ENCODE data around the gene AK5. TPM values are rescaled to one million over a fixed set of nuclear protein-coding genes. Genes with fewer than 3 reads are reported as not detected.
"Not testable (repeated sequence)": the region's sequence is repeated elsewhere in the genome, so short reads cannot be mapped to it uniquely, and the experiment has no call there.

Gene AK5
- total RNA-seq, 2 donors from 2014 or later: 2.2 to 2.8 TPM

DNA sequence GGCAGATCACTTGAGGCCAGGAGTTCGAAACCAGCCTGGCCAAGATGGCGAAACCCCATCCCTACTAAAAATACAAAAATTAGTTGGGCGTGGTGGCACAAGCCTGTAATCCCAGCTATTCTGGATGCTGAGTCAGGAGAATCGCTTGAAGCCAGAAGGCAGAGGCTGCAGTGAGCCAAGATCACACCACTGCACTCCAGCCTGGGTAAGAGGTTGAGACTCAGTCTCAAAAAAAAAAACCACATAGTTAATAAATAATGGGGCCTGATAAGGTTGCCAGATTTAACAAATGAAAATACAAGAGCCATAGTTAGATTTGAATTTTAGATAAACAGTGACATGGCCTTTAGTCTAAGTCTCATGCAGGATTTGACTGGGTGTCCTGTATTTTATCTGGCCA, 225.0 kb downstream of the AK5 start:
- H3K9me3 ChIP-seq: no peaks in the 10 kb centered on the region
- no peaks in the 10 kb centered on the region for H3K36me3 ChIP-seq
- no peak overlapping the region for H3K4me3 ChIP-seq
- no peak for TF ChIP-seq CTCF (IDR thresholded peaks at IDR 0.05)
- no peak overlapping the region for H3K27ac ChIP-seq
- no peaks in the 10 kb centered on the region for H3K4me1 ChIP-seq
- H3K27me3 ChIP-seq: no peaks in the 10 kb centered on the region
- DNase-seq (ENCODE audit: low spot score): no peak

GRCh38 chr1:77509051-77509492, 227.3 kb downstream of the AK5 start:
- Histone ChIP-seq H3K27me3 (no peaks in the 10 kb centered on the region), H3K4me1 (no peaks in the 10 kb centered on the region), H3K4me3 (no peak overlapping the region), H3K9me3 (no peaks in the 10 kb centered on the region), H3K27ac (no peak overlapping the region), H3K36me3 (no peaks in the 10 kb centered on the region)
- TF ChIP-seq CTCF (IDR thresholded peaks at IDR 0.05): no peak
- no peak for DNase-seq (ENCODE audit: low spot score)

DNA sequence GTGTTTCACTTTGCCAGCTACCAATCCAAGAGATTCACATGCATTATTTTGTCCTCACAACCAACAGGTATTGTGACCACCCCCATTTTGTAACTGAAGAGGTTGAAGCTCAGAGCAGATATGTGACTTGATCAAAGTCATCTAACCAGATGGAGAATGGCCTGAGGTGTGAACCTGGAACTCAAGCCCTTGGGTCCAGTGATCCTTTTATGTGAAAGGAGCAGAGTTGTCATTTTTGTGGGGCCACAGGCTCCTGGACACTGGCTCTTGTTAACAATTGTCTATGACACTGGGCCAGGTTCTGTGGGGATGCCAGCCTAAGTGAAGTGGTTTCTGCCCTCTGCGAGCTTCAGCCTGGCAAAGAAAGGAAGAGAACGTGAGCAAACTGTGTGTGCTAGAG, 228.1 kb downstream of the AK5 start:
- Histone ChIP-seq H3K27ac (no peak overlapping the region), H3K9me3 (no peaks in the 10 kb centered on the region), H3K4me3 (no peak overlapping the region), H3K4me1 (peaks cover 0 to 6% of the 10 kb centered on the region in 2 donors), H3K27me3 (no peaks in the 10 kb centered on the region), H3K36me3 (no peaks in the 10 kb centered on the region)
- DNase-seq (ENCODE audit: low spot score): no peak
- TF ChIP-seq CTCF (IDR thresholded peaks at IDR 0.05): no peak

DNA sequence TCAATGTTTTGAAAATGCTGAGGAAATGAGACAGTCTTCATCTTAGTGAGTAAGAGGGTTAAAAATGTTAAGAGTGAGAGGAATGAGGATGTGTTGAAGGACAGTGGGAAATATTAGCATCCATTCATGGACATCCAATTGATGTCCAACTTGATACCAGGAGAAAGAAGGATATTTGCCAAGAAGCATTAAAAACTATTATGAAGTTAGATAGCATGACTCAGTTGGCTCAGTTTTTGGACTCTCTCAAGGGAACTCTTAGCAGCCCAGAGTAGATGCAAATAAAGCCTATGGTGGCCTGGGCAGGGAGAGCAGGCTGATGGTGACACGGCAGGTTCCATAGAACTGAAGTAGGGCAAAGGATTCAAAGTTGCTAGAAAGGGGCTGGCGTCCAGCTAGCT, 229.6 kb downstream of the AK5 start:
- DNase-seq (ENCODE audit: low spot score): no peak
- no peak overlapping the region for H3K27ac ChIP-seq
- H3K4me1 ChIP-seq: peaks cover 0 to 15% of the 10 kb centered on the region in 2 donors
- TF ChIP-seq CTCF (IDR thresholded peaks at IDR 0.05): no peak
- H3K27me3 ChIP-seq: no peaks in the 10 kb centered on the region
- H3K9me3 ChIP-seq: no peaks in the 10 kb centered on the region
- no peaks in the 10 kb centered on the region for H3K36me3 ChIP-seq
- H3K4me3 ChIP-seq: no peak overlapping the region

DNA sequence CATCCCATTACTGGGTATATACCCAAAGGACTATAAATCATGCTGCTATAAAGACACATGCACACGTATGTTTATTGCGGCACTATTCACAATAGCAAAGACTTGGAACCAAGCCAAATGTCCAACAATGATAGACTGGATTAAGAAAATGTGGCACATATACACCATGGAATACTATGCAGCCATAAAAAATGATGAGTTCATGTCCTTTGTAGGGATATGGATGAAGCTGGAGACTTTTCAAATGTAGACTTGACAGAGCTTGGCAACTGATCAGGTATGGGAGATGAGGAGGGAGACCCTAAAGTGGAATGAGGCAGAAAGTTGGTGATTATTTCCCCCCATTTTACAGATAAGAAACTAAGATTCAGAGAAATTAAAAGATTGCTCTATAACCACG, 230.8 kb downstream of the AK5 start:
- H3K4me3 ChIP-seq; H3K36me3 ChIP-seq; DNase-seq (ENCODE audit: low spot score); H3K27me3 ChIP-seq; H3K9me3 ChIP-seq; H3K27ac ChIP-seq: not testable (repeated sequence)
- H3K4me1 ChIP-seq: peaks cover 0 to 15% of the 10 kb centered on the region in 2 donors

DNA sequence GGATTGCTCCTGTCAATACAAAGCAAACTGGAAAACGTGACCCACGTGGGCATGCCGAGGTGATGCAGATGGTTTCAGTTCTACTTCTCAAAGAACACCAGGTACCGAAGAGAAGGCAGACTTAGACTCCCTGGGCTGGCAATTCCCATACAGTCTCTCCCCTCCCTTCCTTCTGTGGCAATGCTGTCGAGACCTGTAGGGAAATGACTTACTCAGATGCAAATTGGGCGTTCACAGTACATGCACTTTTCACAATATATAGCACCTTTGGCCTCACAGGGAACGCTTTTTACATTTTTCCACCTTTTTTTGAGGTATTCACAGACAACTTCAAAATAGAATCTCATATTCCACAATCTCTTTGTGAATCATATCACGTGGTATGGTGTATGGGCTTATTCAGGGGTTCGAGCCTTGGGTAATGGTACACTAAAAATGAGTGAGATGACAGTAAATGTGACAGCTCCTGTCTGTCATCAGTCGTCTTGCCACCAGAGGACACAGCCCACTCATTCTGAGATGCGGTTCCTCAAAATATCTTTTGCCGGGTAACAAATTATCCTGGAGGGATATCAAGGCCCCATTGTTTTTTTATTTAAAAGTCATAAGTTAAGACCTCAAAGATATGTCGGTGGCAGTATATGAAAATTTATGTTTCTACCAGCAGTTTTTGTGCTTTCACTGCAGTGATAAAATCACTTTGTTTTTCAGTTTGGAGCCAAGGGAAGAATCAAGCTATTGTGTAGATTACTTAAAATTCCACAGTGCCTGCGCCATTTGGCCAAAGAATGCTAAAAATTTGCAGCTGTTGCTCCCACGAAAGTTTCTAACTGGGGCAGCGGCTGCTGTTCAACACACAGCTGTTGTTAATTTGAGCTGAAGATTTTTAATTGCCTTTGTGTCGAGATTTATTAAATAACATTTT, 232.3 kb downstream of the AK5 start:
- H3K4me1 ChIP-seq: peaks cover 0 to 15% of the 10 kb centered on the region in 2 donors
- TF ChIP-seq CTCF (IDR thresholded peaks at IDR 0.05): no peak
- H3K27me3 ChIP-seq: no peaks in the 10 kb centered on the region
- peaks cover 0 to 8% of the 10 kb centered on the region in 2 donors for H3K9me3 ChIP-seq
- no peak for DNase-seq (ENCODE audit: low spot score)
- no peak overlapping the region for H3K4me3 ChIP-seq
- no peaks in the 10 kb centered on the region for H3K36me3 ChIP-seq
- H3K27ac ChIP-seq: peak overlapping the region in 1 of 2 donors; percentile 20

Data from right atrium auricular region (tissue), 2 donors.